H9 (cell line): ENCODE results near the gene PROX1. TPM values are rescaled to one million over a fixed set of nuclear protein-coding genes. Genes with fewer than 3 reads are reported as not detected.

Experiments used
- DNase-seq: peaks from one replicate; pipeline ENCODE4 v3.0.0-alpha.2; 2017
- H2AFZ ChIP-seq: one replicate; pipeline ENCODE4 v1.6.1; 2013; ENCODE audit warnings: mild to moderate bottlenecking, low read length, control low read depth, moderate library complexity
- H2AK5ac ChIP-seq: 2 replicates; pipeline ENCODE4 v1.6.1; 2013; ENCODE audit warnings: low read length, control low read depth, mixed read lengths; ENCODE audit not compliant: insufficient read length
- H2BK120ac ChIP-seq: one replicate; pipeline ENCODE4 v1.6.1; 2013; ENCODE audit warnings: low read depth, mild to moderate bottlenecking, low read length, control low read depth, inconsistent platforms; ENCODE audit not compliant: poor library complexity, severe bottlenecking
- H2BK12ac ChIP-seq: 2 replicates; pipeline ENCODE4 v1.6.1; 2013; ENCODE audit warnings: low read length, control low read depth, mixed read lengths, low read depth; ENCODE audit not compliant: insufficient read length
- H2BK15ac ChIP-seq: 2 replicates; pipeline ENCODE4 v1.6.1; 2013; ENCODE audit warnings: low read depth, low read length, control low read depth
- H2BK20ac ChIP-seq: one replicate; pipeline ENCODE4 v1.6.1; 2013; ENCODE audit warnings: low read depth, mild to moderate bottlenecking, low read length, control low read depth, inconsistent platforms; ENCODE audit not compliant: poor library complexity, severe bottlenecking
- H2BK5ac ChIP-seq: 2 replicates; pipeline ENCODE4 v1.6.1; 2013; ENCODE audit warnings: low read length, control low read depth, mixed read lengths; ENCODE audit not compliant: insufficient read length
- H3K14ac ChIP-seq: 2 replicates; pipeline ENCODE4 v1.6.1; 2013; ENCODE audit warnings: low read length, control low read depth; ENCODE audit not compliant: insufficient read depth
- H3K18ac ChIP-seq: 2 replicates; pipeline ENCODE4 v1.6.1; 2013; ENCODE audit warnings: low read depth, mild to moderate bottlenecking, mixed read lengths, low read length, control low read depth; ENCODE audit not compliant: insufficient read length
- H3K23ac ChIP-seq: 2 replicates; pipeline ENCODE4 v1.6.1; 2013; ENCODE audit warnings: low read length, control low read depth, mixed read lengths, low read depth; ENCODE audit not compliant: insufficient read length
- H3K23me2 ChIP-seq: 2 replicates; pipeline ENCODE4 v1.6.1; 2013; ENCODE audit warnings: low read depth, mild to moderate bottlenecking, mixed read lengths, low read length, control low read depth; ENCODE audit not compliant: insufficient read length, poor library complexity, severe bottlenecking
- H3K27ac ChIP-seq: 2 replicates; pipeline ENCODE4 v1.5.1; 2013; ENCODE audit warnings: low read length, control low read depth, mixed read lengths, low read depth; ENCODE audit not compliant: insufficient read length
- H3K27me3 ChIP-seq: 2 replicates; pipeline ENCODE4 v1.6.1; 2013; ENCODE audit warnings: low read length, control low read depth, inconsistent platforms; ENCODE audit not compliant: insufficient read depth
- H3K4ac ChIP-seq: 2 replicates; pipeline ENCODE4 v1.6.1; 2013; ENCODE audit warnings: low read depth, mild to moderate bottlenecking, control low read depth, inconsistent platforms, low read length, moderate library complexity
- H3K4me1 ChIP-seq: 2 replicates; pipeline ENCODE4 v1.6.1; 2013; ENCODE audit warnings: low read length, control low read depth, inconsistent platforms; ENCODE audit not compliant: insufficient read depth
- H3K4me2 ChIP-seq: 2 replicates; pipeline ENCODE4 v1.6.1; 2013; ENCODE audit warnings: low read length, control low read depth, mixed read lengths; ENCODE audit not compliant: insufficient read length, insufficient read depth
- H3K56ac ChIP-seq: 2 replicates; pipeline ENCODE4 v1.6.1; 2013; ENCODE audit warnings: low read depth, mild to moderate bottlenecking, mixed read lengths, low read length, control low read depth; ENCODE audit not compliant: insufficient read length
- H3K79me1 ChIP-seq: 2 replicates; pipeline ENCODE4 v1.6.1; 2013; ENCODE audit warnings: low read depth, mild to moderate bottlenecking, moderate library complexity, low read length, control low read depth, inconsistent platforms; ENCODE audit not compliant: insufficient read depth, poor library complexity, severe bottlenecking
- H3K79me2 ChIP-seq: 2 replicates; pipeline ENCODE4 v1.6.1; 2013; ENCODE audit warnings: low read length, control low read depth, inconsistent platforms; ENCODE audit not compliant: insufficient read depth
- H3K9ac ChIP-seq: 2 replicates; pipeline ENCODE4 v1.6.1; 2013; ENCODE audit warnings: low read length, control low read depth, mixed read lengths; ENCODE audit not compliant: insufficient read length; ENCODE audit errors: extremely low read depth
- H3K9me3 ChIP-seq: one replicate; pipeline ENCODE4 v1.6.1; 2013; ENCODE audit warnings: low read depth, low read length, inconsistent platforms; ENCODE audit not compliant: control insufficient read depth
- H3T11ph ChIP-seq: one replicate; pipeline ENCODE4 v1.6.1; 2013; ENCODE audit warnings: mild to moderate bottlenecking, low read length, control low read depth, inconsistent platforms
- H4K20me1 ChIP-seq: one replicate; pipeline ENCODE4 v1.6.1; 2013; ENCODE audit not compliant: control insufficient read depth, insufficient read length, insufficient read depth
- H4K5ac ChIP-seq: 2 replicates; pipeline ENCODE4 v1.6.1; 2013; ENCODE audit warnings: low read depth, mild to moderate bottlenecking, mixed read lengths, low read length, control low read depth; ENCODE audit not compliant: insufficient read length
- H4K8ac ChIP-seq: replicated peaks from 2 replicates; pipeline ENCODE4 v1.6.1; 2013; ENCODE audit warnings: low read length, control low read depth, mixed read lengths, low read depth; ENCODE audit not compliant: insufficient read length
- H4K91ac ChIP-seq: 2 replicates; pipeline ENCODE4 v1.6.1; 2013; ENCODE audit warnings: low read depth, mild to moderate bottlenecking, moderate library complexity, mixed read lengths, low read length, control low read depth; ENCODE audit not compliant: insufficient read length
- H3K27ac Mint-ChIP-seq, 3 experiments: 2 replicates in 2 of 3; 3 replicates in 1 of 3; pipeline ENCODE4 v1.8.0; 2020 to 2021; ENCODE audit warnings: mixed read lengths in 3 of 3, mild to moderate bottlenecking in 1 of 3, moderate library complexity in 1 of 3
- H3K27me3 Mint-ChIP-seq: 2 replicates; pipeline ENCODE4 v1.8.0; 2021; ENCODE audit warnings: low read depth, mild to moderate bottlenecking, moderate library complexity, mixed read lengths
- H3K36me3 Mint-ChIP-seq, 3 experiments: 2 replicates in 2 of 3; 3 replicates in 1 of 3; pipeline ENCODE4 v1.8.0; 2020 to 2021; ENCODE audit warnings: low read depth in 3 of 3, mixed read lengths in 3 of 3; ENCODE audit not compliant: insufficient read depth in 1 of 3
- H3K4me1 Mint-ChIP-seq, 2 experiments: 2 replicates each; pipeline ENCODE4 v1.8.0; 2020; ENCODE audit warnings: mixed read lengths in 2 of 2
- H3K4me3 Mint-ChIP-seq, 2 experiments: 2 replicates in 1 of 2; 3 replicates in 1 of 2; pipeline ENCODE4 v1.8.0; 2020 to 2021; ENCODE audit warnings: mild to moderate bottlenecking in 2 of 2, mixed read lengths in 2 of 2, moderate library complexity in 1 of 2
- H3K9me3 Mint-ChIP-seq, 2 experiments: 2 replicates in 1 of 2; 3 replicates in 1 of 2; pipeline ENCODE4 v1.8.0; 2020; ENCODE audit warnings: mild to moderate bottlenecking in 2 of 2, mixed read lengths in 2 of 2, moderate library complexity in 1 of 2
- CTCF ChIP-seq: fragments of 200-600 bp; sonication (generic); conservative IDR thresholded peaks from 3 replicates; pipeline ENCODE4 v1.8.0; 2021; ENCODE audit warnings: antibody characterized with exemption, mild to moderate bottlenecking
- WGBS: extraction: QIAGEN DNeasy Blood & Tissue Kit; methylation state at CpG from one replicate; pipeline ENCODE4 v1.1.7; 2013; ENCODE audit warnings: missing lambda C conversion rate, low lambda C conversion rate, mixed read lengths; ENCODE audit not compliant: insufficient read length; ENCODE audit errors: extremely low coverage; 5-methylcytosine and 5-hydroxymethylcytosine counted together
- total RNA-seq: library from RNA; stranded (reverse); gene quantifications from 2 replicates; pipeline ENCODE4 v1.2.1, GENCODE V29; 2021

Gene PROX1
- total RNA-seq, 1 experiment from 2014 or later: 0.72 TPM

GRCh38 chr1:214043167-214043566, 55.4 kb downstream of the PROX1 start:
- Histone ChIP-seq H2BK20ac (no peak overlapping the region), H3T11ph (no peak overlapping the region), H3K79me1 (no peaks in the 10 kb centered on the region), H2BK120ac (no peak overlapping the region), H3K14ac (no peak overlapping the region), H4K20me1 (no peaks in the 10 kb centered on the region), H4K8ac (no peak overlapping the region), H3K9ac (no peak overlapping the region), H3K27ac (no peak overlapping the region), H4K5ac (no peak overlapping the region), H4K91ac (no peak overlapping the region), H2BK15ac (no peak overlapping the region), H3K56ac (no peak overlapping the region), H3K23me2 (no peaks in the 10 kb centered on the region), H3K9me3 (no peaks in the 10 kb centered on the region), H2AFZ (no peak overlapping the region), H2AK5ac (no peak overlapping the region), H3K27me3 (no peaks in the 10 kb centered on the region), H3K18ac (no peak overlapping the region), H3K4me1 (no peaks in the 10 kb centered on the region), H3K79me2 (no peaks in the 10 kb centered on the region), H2BK12ac (no peak overlapping the region), H3K4ac (no peak overlapping the region), H3K4me2 (no peak overlapping the region), H2BK5ac (no peak overlapping the region), H3K23ac (no peak overlapping the region)
- no peak for DNase-seq
- H3K36me3 Mint-ChIP-seq: peaks cover 0 to 9% (median 2%) of the 10 kb centered on the region in 3 experiments; a peak in 4 of 7 replicates
- no peak overlapping the region for H3K4me3 Mint-ChIP-seq
- H3K9me3 Mint-ChIP-seq: peaks cover 8 to 10% of the 10 kb centered on the region in 2 experiments
- no peak overlapping the region for H3K27ac Mint-ChIP-seq
- H3K4me1 Mint-ChIP-seq: peaks cover 4 to 9% of the 10 kb centered on the region in 2 experiments
- H3K27me3 Mint-ChIP-seq: no peaks in the 10 kb centered on the region; the same call in 1 of the 2 replicates
- TF ChIP-seq CTCF: no peak
- no CpG with 5 or more reads among the region's 3 CpGs for WGBS
